ENCODE data around the gene BOC. TPM values are rescaled to one million over a fixed set of nuclear protein-coding genes. Genes with fewer than 3 reads are reported as not detected.
A peak's percentile ranks its signal among the peaks of the same experiment; 100 is the strongest.

Gene BOC
- total and polyA plus RNA-seq, 10 of the 15 experiments (the other 5 are each of a cell fraction or from before 2014, with no cell fraction given) = 0.18 TPM; not detected in 9

DNA sequence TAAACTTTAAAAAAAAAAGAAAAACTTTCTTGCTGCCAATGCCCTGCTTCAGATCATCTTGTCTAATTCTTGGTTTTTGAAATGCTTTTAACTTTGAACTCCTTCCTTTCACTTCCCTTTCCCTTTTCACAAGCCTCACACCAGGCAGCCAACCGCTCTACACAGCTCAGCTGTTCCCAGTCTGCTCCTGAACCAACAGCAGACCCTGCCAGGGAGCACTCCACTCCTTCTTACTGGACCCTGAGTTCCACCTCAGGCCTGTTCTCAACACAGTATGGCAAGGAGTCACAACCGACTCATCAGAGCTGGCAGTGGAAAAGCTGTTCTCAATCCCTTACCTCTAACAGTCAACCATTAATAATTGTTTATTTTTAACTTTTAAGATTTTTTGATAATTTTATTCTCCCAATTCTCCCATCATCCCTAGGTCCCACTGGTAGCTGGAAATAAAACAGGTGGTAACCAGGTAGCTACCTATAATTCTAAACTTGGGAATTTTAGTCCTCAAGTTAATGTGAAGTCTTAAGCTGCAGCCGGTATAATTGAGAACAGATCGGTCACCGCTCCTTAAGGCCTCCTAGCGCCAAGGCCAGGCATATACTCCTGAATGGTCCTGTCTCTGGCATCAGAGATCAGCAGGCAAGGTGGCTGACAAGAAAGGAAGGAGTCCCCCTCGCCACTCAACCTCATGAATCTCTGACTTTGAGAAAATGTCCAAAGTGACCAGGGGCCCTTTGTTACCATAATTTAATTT is 43.9 kb downstream of the BOC start:
- BruUV-seq (replicated peaks) = no TSS peak
- ChIA-PET CTCF (interaction anchor here (0.5 to 2.5 kb wide), 3 partner anchors 25 to 254 kb away, joined by 3 to 8 read pairs (median 4); no protein-coding TSS in a partner anchor), POLR2A (no interaction called here)

DNA sequence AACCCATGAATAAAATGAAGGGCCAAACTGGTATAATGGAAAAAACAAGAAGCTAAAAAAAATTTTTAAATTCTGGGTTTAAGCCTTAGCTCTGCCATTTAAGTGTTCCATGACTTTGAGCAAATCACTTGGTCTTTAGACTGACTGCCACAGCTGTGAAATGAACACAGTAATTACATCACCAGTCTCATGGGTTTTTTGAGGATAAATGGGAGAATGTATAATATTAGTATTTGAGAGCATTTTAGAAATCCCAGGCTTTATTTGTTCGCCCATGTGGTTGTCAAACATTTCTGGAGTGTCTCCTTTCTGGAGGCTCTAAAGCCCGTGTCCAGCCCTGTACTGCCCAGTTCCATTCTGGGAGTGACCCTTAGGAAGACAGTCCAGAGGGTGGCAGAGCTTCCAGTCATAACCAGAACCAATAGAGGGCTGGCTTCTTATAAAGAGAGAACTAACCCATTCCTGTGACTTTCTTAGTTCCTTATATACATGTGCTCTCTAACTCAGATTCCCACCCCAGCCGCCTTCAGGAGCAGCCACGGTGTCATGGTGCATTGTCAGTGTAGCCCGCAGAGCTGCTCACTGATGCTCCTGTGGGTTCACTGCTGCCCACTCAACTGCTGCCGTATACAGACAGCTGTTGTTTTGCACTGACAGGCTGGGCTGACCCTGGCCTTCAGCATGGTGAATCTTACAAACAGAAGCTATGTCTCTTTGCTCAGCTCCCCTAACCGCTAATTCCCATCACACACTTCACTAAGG is 44.7 kb downstream of the BOC start:
- Histone ChIP-seq H3K9me3 (replicated peaks; ENCODE audit: control insufficient read depth, insufficient read depth, low read length) (no peaks in the 10 kb centered on the region), H3K27ac (ENCODE audit: control insufficient read depth, insufficient read depth) (no peak overlapping the region), H4K20me1 (ENCODE audit: control insufficient read depth, insufficient read depth) (no peaks in the 10 kb centered on the region), H3K27me3 (replicated peaks in 1 of 2; ENCODE audit: control insufficient read depth in 2 of 2, insufficient read depth in 2 of 2, low read length in 1 of 2) (no peaks in the 10 kb centered on the region; a peak in 2 of 4 replicates), H3K79me2 (ENCODE audit: control insufficient read depth, insufficient read depth, low read length) (no peaks in the 10 kb centered on the region), H3K9ac (ENCODE audit: control insufficient read depth, insufficient read depth, low read length) (no peak overlapping the region), H3K36me3 (ENCODE audit: control insufficient read depth in 2 of 2, insufficient read depth in 2 of 2, low read length in 1 of 2) (no peaks in the 10 kb centered on the region), H3K4me2 (ENCODE audit: control insufficient read depth, insufficient read depth) (no peak overlapping the region), H2AFZ (ENCODE audit: control insufficient read depth, low read depth, low read length) (no peak overlapping the region), H3K4me1 (ENCODE audit: control insufficient read depth, insufficient read depth, low read length) (peaks cover 13% of the 10 kb centered on the region), H3K4me3 (no peak overlapping the region)
- DNase-seq (ENCODE audit: low read depth, low spot score) (no peak), FAIRE-seq (no peak), ATAC-seq (peak; percentile 44)
- SMC1A ChIA-PET (ENCODE audit: uncharacterized antibody, unreplicated experiment) = interaction anchor here (0.9 to 2.0 kb wide), 3 partner anchors 9 to 23 kb away, joined by 4 to 10 read pairs (median 6); no protein-coding TSS in a partner anchor
- POLR2A ChIA-PET = interaction anchor here (1.3 kb wide), 1 partner anchor 14 kb away, joined by 3 read pairs; no protein-coding TSS in a partner anchor
- BruUV-seq (replicated peaks) = no TSS peak
- RAD21 ChIA-PET (ENCODE audit: unreplicated experiment) = interaction anchor here (0.6 to 0.9 kb wide), 2 partner anchors 116 to 441 kb away, joined by 3 read pairs; partner anchors contain the start of gene USF3
- WGBS (ENCODE audit: insufficient coverage, insufficient replicate concordance, low lambda C conversion rate, missing lambda C conversion rate) = 36% methylated on average over 7 of the region's 7 CpGs
- CTCF ChIA-PET = interaction anchor here (0.5 to 2.5 kb wide), 3 partner anchors 25 to 255 kb away, joined by 3 to 8 read pairs (median 4); no protein-coding TSS in a partner anchor
- in situ Hi-C loops (cut with MboI) (no loop called here), intact Hi-C loops (cut with micrococcal nuclease; ENCODE audit: unreplicated experiment) (no loop called here)
- TF ChIP-seq CBFB (IDR thresholded peaks at IDR 0.05; ENCODE audit: low read depth) (no peak), TAF1 (IDR thresholded peaks at IDR 0.05; ENCODE audit: borderline replicate concordance, low read depth, low read length) (no peak), BHLHE40 (IDR thresholded peaks at IDR 0.05; ENCODE audit: borderline replicate concordance in 1 of 2, low read depth in 2 of 2, low read length in 1 of 2) (peak in 1 of 2 experiments; percentile 10; a peak in 1 of 4 replicates), ZSCAN29 (IDR thresholded peaks at IDR 0.05) (no peak), IRF4 (IDR thresholded peaks at IDR 0.05; ENCODE audit: low read depth, low read length) (no peak), NRF1 (conservative IDR thresholded peaks at IDR 0.05; ENCODE audit: low read depth, low read length) (no peak), CREB1 (IDR thresholded peaks at IDR 0.05; ENCODE audit: low read depth) (no peak), SREBF1 (IDR thresholded peaks at IDR 0.05; ENCODE audit: low read length) (no peak)
- TF ChIP-seq, protein P1, sequence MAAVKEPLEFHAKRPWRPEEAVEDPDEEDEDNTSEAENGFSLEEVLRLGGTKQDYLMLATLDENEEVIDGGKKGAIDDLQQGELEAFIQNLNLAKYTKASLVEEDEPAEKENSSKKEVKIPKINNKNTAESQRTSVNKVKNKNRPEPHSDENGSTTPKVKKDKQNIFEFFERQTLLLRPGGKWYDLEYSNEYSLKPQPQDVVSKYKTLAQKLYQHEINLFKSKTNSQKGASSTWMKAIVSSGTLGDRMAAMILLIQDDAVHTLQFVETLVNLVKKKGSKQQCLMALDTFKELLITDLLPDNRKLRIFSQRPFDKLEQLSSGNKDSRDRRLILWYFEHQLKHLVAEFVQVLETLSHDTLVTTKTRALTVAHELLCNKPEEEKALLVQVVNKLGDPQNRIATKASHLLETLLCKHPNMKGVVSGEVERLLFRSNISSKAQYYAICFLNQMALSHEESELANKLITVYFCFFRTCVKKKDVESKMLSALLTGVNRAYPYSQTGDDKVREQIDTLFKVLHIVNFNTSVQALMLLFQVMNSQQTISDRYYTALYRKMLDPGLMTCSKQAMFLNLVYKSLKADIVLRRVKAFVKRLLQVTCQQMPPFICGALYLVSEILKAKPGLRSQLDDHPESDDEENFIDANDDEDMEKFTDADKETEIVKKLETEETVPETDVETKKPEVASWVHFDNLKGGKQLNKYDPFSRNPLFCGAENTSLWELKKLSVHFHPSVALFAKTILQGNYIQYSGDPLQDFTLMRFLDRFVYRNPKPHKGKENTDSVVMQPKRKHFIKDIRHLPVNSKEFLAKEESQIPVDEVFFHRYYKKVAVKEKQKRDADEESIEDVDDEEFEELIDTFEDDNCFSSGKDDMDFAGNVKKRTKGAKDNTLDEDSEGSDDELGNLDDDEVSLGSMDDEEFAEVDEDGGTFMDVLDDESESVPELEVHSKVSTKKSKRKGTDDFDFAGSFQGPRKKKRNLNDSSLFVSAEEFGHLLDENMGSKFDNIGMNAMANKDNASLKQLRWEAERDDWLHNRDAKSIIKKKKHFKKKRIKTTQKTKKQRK (IDR thresholded peaks at IDR 0.05; ENCODE audit: low read depth, low read length) = no peak

More for the DNA sequence above, 43.9 kb downstream of the BOC start:
- RAD21 ChIA-PET (ENCODE audit: unreplicated experiment) = interaction anchor here (0.9 kb wide), 1 partner anchor 115 kb away, joined by 3 read pairs; no protein-coding TSS in a partner anchor
- peaks cover 13% of the 10 kb centered on the region for H3K4me1 ChIP-seq (ENCODE audit: control insufficient read depth, insufficient read depth, low read length)
- DNase-seq (ENCODE audit: low read depth, low spot score) (no peak), FAIRE-seq (peak; percentile 38), ATAC-seq (peak; percentile 63)
- 68% methylated on average over 7 of the region's 7 CpGs for WGBS (ENCODE audit: insufficient coverage, insufficient replicate concordance, low lambda C conversion rate, missing lambda C conversion rate)
- TF ChIP-seq IKZF1 (conservative IDR thresholded peaks at IDR 0.05) (0 out of 2 replicates have a peak, but pooled peaks have one; percentile 29), SPI1 (IDR thresholded peaks at IDR 0.05; ENCODE audit: borderline replicate concordance, insufficient read depth, low read depth, low read length) (peak; percentile 76; the same call in 1 of the 2 replicates), ZNF384 (IDR thresholded peaks at IDR 0.05; ENCODE audit: borderline replicate concordance, low read depth, low read length) (peak; percentile 27; the same call in 1 of the 2 replicates), IKZF2 (IDR thresholded peaks at IDR 0.05) (peak in 1 of 2 experiments; percentile 33; a peak in 1 of 4 replicates), SMAD5 (IDR thresholded peaks at IDR 0.05; ENCODE audit: low read depth) (no peak)
- intact Hi-C loops (cut with micrococcal nuclease; ENCODE audit: unreplicated experiment) = no loop called here
- no peaks in the 10 kb centered on the region; a peak in 2 of 4 replicates for H3K27me3 ChIP-seq (replicated peaks in 1 of 2; ENCODE audit: control insufficient read depth in 2 of 2, insufficient read depth in 2 of 2, low read length in 1 of 2)
- no peak overlapping the region for H2AFZ ChIP-seq (ENCODE audit: control insufficient read depth, low read depth, low read length)
- H3K27ac ChIP-seq (ENCODE audit: control insufficient read depth, insufficient read depth) = no peak overlapping the region
- H3K36me3 ChIP-seq (ENCODE audit: control insufficient read depth in 2 of 2, insufficient read depth in 2 of 2, low read length in 1 of 2) = no peaks in the 10 kb centered on the region
- in situ Hi-C loops (cut with MboI) = no loop called here
- no peaks in the 10 kb centered on the region for H4K20me1 ChIP-seq (ENCODE audit: control insufficient read depth, insufficient read depth)
- SMC1A ChIA-PET (ENCODE audit: uncharacterized antibody, unreplicated experiment) = interaction anchor here (1.9 to 2.0 kb wide), 2 partner anchors 9 to 23 kb away, joined by 6 to 10 read pairs; no protein-coding TSS in a partner anchor
- no peak overlapping the region for H3K4me2 ChIP-seq (ENCODE audit: control insufficient read depth, insufficient read depth)
- no peak overlapping the region for H3K9ac ChIP-seq (ENCODE audit: control insufficient read depth, insufficient read depth, low read length)
- no peak overlapping the region for H3K4me3 ChIP-seq
- no peaks in the 10 kb centered on the region for H3K79me2 ChIP-seq (ENCODE audit: control insufficient read depth, insufficient read depth, low read length)
- no peaks in the 10 kb centered on the region for H3K9me3 ChIP-seq (replicated peaks; ENCODE audit: control insufficient read depth, insufficient read depth, low read length)

Measured in GM12878 (cell line).